ENCODE results near the gene NTM. TPM values are rescaled to one million over a fixed set of nuclear protein-coding genes. Genes with fewer than 3 reads are reported as not detected.

The NTM gene
- total and polyA plus RNA-seq, 12 donors: 0.26 to 11.5 (median 4.0) TPM

DNA sequence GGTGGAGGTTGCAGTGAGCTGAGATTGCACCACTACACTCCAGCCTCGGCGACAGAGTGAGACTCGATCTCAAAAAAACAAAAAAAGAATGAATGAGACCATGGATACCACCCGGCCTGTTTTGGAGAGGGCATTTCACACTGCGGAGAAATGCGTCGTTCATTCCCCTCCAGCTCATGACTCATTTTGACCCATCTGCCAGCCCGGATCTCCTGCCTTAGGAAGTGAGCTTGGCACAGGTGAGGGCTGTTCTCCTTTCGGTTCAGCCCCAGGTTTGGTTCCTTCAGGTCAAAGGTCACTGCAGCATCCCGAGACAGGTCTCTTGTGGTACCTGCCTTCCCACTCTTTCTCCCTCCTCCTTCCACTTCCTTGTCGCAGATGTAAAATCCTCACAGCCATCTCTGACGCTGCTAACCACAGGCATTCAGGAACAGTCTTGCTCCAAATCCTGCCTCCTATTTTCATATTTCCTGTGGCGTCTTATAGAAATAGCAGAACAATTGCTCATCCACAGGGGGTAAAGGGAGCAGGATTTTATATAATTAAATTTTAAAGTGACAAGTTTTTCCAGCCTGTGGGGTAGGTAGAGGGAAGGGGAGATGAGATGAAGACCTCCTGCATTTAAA is 517.9 kb downstream of the NTM start:
- WGBS, 4 donors: 72 to 81% (median 77%) methylated on average over 13 of the region's 13 CpGs
- no peak for DNase-seq
- Histone ChIP-seq H3K36me3 (replicated peaks in 1 of 2) (no peaks in the 10 kb centered on the region), H3K4me3 (no peak overlapping the region), H3K27me3 (no peaks in the 10 kb centered on the region), H3K27ac (no peak overlapping the region), H3K9me3 (replicated peaks in 1 of 3) (no peaks in the 10 kb centered on the region), H3K4me1 (replicated peaks in 1 of 2) (no peaks in the 10 kb centered on the region)
- no peak for TF ChIP-seq POLR2A (IDR thresholded peaks at IDR 0.05)
- TF ChIP-seq, protein P1, sequence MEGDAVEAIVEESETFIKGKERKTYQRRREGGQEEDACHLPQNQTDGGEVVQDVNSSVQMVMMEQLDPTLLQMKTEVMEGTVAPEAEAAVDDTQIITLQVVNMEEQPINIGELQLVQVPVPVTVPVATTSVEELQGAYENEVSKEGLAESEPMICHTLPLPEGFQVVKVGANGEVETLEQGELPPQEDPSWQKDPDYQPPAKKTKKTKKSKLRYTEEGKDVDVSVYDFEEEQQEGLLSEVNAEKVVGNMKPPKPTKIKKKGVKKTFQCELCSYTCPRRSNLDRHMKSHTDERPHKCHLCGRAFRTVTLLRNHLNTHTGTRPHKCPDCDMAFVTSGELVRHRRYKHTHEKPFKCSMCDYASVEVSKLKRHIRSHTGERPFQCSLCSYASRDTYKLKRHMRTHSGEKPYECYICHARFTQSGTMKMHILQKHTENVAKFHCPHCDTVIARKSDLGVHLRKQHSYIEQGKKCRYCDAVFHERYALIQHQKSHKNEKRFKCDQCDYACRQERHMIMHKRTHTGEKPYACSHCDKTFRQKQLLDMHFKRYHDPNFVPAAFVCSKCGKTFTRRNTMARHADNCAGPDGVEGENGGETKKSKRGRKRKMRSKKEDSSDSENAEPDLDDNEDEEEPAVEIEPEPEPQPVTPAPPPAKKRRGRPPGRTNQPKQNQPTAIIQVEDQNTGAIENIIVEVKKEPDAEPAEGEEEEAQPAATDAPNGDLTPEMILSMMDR (IDR thresholded peaks at IDR 0.05): no peak
- intact Hi-C loops (cut with DNase I): no loop called here

DNA sequence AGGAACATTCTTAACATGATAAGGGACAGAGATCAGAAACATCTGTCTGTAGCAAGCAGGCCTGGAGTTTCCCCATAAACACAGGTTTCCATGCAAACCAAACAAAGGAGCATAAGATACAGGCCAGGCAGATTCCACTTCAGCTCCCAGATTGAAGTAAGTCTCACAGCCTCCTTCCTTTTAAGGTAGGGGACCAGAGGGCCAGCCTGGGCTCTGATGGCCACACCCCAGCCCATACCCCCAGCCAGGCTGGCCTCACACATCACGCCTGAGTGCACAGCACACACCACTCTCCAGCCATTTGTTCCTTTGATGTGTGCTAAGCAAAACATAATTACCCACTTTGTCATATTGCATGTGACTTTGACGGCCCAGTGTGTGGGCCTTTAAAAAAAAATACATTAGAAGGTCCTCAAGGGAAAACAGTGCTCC is 518.7 kb downstream of the NTM start:
- WGBS, 4 donors: 33 to 79% (median 61%) methylated on average over 2 of the region's 2 CpGs

DNA sequence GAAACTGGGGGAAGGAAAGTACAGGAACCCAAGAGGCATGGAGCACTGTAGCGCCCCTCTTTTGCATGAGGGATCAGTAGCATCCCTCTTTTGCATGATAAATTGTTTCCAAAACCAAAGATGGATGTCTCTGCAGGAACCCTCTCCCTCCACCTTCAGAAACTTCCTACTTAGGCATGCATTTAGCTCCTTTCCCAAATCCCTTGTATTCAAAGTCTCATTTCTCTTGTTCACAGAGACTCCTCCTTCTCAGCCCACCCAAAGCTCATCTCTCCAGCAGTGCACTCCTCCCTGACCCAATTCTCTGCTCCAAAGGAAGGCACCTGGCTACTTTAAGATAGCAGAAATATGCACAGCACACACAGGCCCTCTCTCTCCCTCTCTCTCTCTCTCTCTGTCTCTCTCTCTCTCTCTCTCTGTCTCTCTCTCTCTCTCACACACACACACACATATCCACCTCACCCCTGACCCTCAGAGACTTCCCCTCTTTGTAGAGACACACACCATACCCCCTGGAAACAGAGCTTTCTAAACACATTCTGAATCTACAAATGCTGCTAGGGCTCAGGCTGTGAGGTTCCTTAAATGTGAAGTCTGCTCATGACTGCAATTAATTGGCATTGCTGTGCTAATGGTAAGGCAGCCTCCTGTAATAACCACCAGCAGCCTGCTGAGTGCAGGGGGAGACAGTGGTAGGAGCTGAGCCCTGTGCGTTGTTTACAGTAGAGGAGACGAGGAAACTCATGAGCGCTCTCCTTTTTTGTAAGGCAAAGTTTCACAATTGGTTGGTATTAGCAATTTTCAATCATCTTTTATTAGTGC is 519.6 kb downstream of the NTM start:
- no peaks in the 10 kb centered on the region for H3K9me3 ChIP-seq (replicated peaks in 1 of 3)
- no peak for DNase-seq
- H3K27me3 ChIP-seq: no peaks in the 10 kb centered on the region
- WGBS, 4 donors: 80 to 86% (median 85%) methylated on average over 4 of the region's 4 CpGs
- intact Hi-C loops (cut with DNase I): no loop called here
- H3K27ac ChIP-seq: no peak overlapping the region
- H3K36me3 ChIP-seq (replicated peaks in 1 of 2): no peaks in the 10 kb centered on the region
- no peaks in the 10 kb centered on the region for H3K4me1 ChIP-seq (replicated peaks in 1 of 2)
- TF ChIP-seq POLR2A (IDR thresholded peaks at IDR 0.05): no peak
- TF ChIP-seq, protein P1 (IDR thresholded peaks at IDR 0.05): no peak
- no peak overlapping the region for H3K4me3 ChIP-seq

More for the DNA sequence above, 518.7 kb downstream of the NTM start:
- Histone ChIP-seq H3K4me1 (replicated peaks in 1 of 2) (no peaks in the 10 kb centered on the region), H3K4me3 (no peak overlapping the region), H3K27me3 (no peaks in the 10 kb centered on the region), H3K27ac (no peak overlapping the region), H3K36me3 (replicated peaks in 1 of 2) (no peaks in the 10 kb centered on the region), H3K9me3 (replicated peaks in 1 of 3) (no peaks in the 10 kb centered on the region)
- DNase-seq: no peak
- intact Hi-C loops (cut with DNase I): no loop called here
- TF ChIP-seq, protein P1 (IDR thresholded peaks at IDR 0.05): no peak
- no peak for TF ChIP-seq POLR2A (IDR thresholded peaks at IDR 0.05)

DNA sequence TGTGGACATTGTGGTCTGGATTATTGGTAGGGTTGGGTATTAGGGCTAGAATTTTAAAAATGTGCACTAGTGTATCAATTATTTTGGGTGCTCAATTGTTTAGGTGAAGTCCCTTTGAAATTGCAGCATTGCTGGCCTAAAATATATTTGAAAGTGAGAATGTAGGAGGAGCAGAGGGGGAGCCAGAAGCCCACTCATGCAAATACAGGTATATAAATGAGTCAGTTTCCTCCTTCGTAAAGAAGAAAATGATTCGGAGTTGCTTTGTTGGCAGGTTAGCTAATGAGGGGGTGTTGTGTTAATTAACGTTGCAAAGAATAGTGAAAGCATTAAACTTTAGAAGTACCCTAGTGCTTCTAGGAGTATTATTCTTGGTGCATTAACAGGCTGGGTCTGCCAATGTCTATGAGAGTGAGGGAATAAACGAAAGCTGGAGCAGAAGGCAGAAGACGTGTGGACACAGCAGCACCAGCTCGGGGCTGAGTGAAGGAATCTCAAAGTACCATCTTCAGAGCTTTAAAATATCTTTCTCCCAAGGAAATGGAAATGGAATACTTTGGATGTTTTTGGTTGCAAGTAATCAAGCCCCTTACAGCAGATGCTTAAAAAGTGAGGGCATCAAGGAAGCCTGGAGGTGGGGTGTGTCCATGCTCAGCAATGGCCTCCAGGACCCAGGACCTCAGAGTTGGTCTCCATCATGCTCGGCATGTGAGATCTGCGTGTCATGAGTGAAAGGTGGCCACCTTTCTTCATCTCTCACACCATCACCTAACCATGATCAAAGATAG is 522.9 kb downstream of the NTM start:
- Histone ChIP-seq H3K36me3 (replicated peaks in 1 of 2) (no peaks in the 10 kb centered on the region), H3K27ac (no peak overlapping the region), H3K4me1 (replicated peaks in 1 of 2) (no peaks in the 10 kb centered on the region), H3K9me3 (replicated peaks in 1 of 3) (no peaks in the 10 kb centered on the region), H3K4me3 (no peak overlapping the region), H3K27me3 (no peaks in the 10 kb centered on the region)
- WGBS, 4 donors: 78 to 92% (median 83%) methylated on average over 8 of the region's 8 CpGs
- no peak for TF ChIP-seq POLR2A (IDR thresholded peaks at IDR 0.05)
- TF ChIP-seq, protein P1 (IDR thresholded peaks at IDR 0.05): no peak
- intact Hi-C loops (cut with DNase I): no loop called here
- no peak for DNase-seq

All from adrenal gland (tissue), 12 donors.